Peyer's patch (tissue), 4 donors: ENCODE measurements around the gene PCGF2. TPM values are rescaled to one million over a fixed set of nuclear protein-coding genes. Genes with fewer than 3 reads are reported as not detected.

Experiments used
- DNase-seq, 3 donors: peaks; one replicate each; pipeline ENCODE4 v3.0.0-alpha.2; 2017 to 2019
- H3K27ac ChIP-seq, 4 donors: fragments of 200-600 bp; sonication (generic); one replicate each; pipeline ENCODE4 v1.5.1; 2016 to 2019
- H3K27me3 ChIP-seq, 2 donors: fragments of 200-600 bp; sonication (generic); one replicate each; pipeline ENCODE4 v1.5.1; 2019
- H3K36me3 ChIP-seq, 3 donors: fragments of 200-600 bp; sonication (generic); one replicate each; pipeline ENCODE4 v1.5.1; 2016 to 2019
- H3K4me1 ChIP-seq, 4 donors: fragments of 200-600 bp; sonication (generic); one replicate each; pipeline ENCODE4 v1.5.1; 2016 to 2019
- H3K4me3 ChIP-seq, 4 donors: fragments of 200-600 bp; sonication (generic); 1 replicate in 3 of 4; 2 replicates in 1 of 4; pipeline ENCODE4 v1.5.1; 2016 to 2019; ENCODE audit warnings: mild to moderate bottlenecking in 1 of 4
- H3K9me3 ChIP-seq, 4 donors: fragments of 200-600 bp; sonication (generic); one replicate each; pipeline ENCODE4 v1.5.1; 2016 to 2019; ENCODE audit warnings: mild to moderate bottlenecking in 1 of 4
- POLR2A ChIP-seq, 2 donors: fragments of 450-650 bp; IDR thresholded peaks; one replicate each; pipeline ENCODE4 v1.5.1; 2017; ENCODE audit warnings: antibody characterized with exemption in 2 of 2, mild to moderate bottlenecking in 2 of 2, moderate library complexity in 2 of 2
- total RNA-seq, 4 donors: library from RNA; depleted of rRNA; stranded (reverse); fragments of >200 nt; gene quantifications; one replicate each; pipeline ENCODE4 v1.1.0, GENCODE V29; 2016
- TF ChIP-seq, protein P1 (sequence below), 6 experiments: fragments of 450-650 bp in 4 of 6; fragments of 200-600 bp in 2 of 6; sonication (generic) in 1 of 6; IDR thresholded peaks; one replicate each; pipeline ENCODE4 v1.5.1; 2017 to 2019; ENCODE audit warnings: antibody characterized with exemption in 6 of 6, mild to moderate bottlenecking in 3 of 6, moderate library complexity in 1 of 6

PCGF2 gene
- total RNA-seq, 4 donors from 2014 or later, result 8.3 to 41.9 (median 14.5) TPM

- no peaks in the 10 kb centered on the region for H3K9me3 ChIP-seq
- H3K36me3 ChIP-seq, result peaks cover 0 to 99% (median 0%) of the 10 kb centered on the region in 3 donors
- H3K27me3 ChIP-seq, result no peaks in the 10 kb centered on the region
- no peak for DNase-seq
- no peaks in the 10 kb centered on the region for H3K4me1 ChIP-seq
- H3K4me3 ChIP-seq, result no peak overlapping the region
- TF ChIP-seq, protein P1, sequence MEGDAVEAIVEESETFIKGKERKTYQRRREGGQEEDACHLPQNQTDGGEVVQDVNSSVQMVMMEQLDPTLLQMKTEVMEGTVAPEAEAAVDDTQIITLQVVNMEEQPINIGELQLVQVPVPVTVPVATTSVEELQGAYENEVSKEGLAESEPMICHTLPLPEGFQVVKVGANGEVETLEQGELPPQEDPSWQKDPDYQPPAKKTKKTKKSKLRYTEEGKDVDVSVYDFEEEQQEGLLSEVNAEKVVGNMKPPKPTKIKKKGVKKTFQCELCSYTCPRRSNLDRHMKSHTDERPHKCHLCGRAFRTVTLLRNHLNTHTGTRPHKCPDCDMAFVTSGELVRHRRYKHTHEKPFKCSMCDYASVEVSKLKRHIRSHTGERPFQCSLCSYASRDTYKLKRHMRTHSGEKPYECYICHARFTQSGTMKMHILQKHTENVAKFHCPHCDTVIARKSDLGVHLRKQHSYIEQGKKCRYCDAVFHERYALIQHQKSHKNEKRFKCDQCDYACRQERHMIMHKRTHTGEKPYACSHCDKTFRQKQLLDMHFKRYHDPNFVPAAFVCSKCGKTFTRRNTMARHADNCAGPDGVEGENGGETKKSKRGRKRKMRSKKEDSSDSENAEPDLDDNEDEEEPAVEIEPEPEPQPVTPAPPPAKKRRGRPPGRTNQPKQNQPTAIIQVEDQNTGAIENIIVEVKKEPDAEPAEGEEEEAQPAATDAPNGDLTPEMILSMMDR (IDR thresholded peaks at IDR 0.05), result no peak
- TF ChIP-seq POLR2A (IDR thresholded peaks at IDR 0.05), result no peak
- H3K27ac ChIP-seq, result no peak overlapping the region
Measured at GRCh38 chr17:38779965-38780752, 32.0 kb upstream of the PCGF2 start.

DNA sequence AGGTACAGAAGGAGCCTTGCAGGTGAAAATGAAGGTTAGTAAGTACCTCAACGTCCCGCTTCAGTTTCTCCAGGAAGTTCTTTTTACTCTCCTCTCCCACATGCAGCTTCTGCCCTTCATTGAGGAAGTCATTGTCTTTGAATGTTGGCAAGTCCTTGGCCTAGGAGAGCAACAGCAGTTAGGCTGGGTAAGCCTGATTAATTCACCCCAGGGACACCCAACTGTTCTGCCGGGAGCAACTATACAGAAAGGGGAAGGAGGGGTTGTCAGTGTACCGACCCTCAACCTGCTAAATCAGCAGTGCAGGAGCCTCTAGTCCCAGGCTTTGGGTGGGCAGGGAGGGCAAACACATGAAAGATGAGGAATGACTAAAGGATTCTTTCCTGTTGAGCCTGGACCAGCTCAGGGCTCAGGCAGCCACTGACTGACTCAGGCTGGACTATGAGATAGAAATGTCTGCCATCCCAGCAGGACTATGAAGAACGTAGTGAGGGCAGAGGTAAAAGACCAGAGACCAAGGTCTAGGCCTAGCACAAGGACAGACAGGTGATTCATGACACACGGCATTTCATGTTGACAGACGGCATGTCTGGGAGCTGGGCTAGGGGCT lies 29.6 kb upstream of the PCGF2 start:
- TF ChIP-seq POLR2A (IDR thresholded peaks at IDR 0.05), result no peak
- TF ChIP-seq, protein P1 (IDR thresholded peaks at IDR 0.05), result no peak
- Histone ChIP-seq H3K4me3 (no peak overlapping the region), H3K27ac (no peak overlapping the region), H3K4me1 (no peaks in the 10 kb centered on the region), H3K36me3 (peaks cover 0 to 100% (median 0%) of the 10 kb centered on the region in 3 donors), H3K27me3 (no peaks in the 10 kb centered on the region), H3K9me3 (no peaks in the 10 kb centered on the region)
- DNase-seq, result no peak

DNA sequence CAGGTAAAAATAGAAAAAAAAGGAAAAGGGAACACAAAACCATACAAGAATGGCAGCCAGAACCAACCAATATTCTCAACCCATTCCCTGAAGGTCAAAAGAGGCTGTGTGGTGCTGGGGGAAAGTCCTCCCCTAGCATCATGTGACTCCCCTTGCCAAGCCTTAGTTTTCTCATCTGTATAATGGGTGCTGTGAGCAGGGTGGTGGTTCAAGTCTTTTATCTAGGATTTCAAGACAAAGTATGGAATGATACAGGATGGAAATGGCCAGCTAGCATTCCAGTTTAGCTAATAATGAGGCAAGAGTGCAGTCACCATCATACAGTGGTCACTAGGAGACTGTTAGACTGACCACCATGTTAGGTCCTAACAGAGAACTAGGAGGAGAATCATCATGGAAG lies 25.1 kb upstream of the PCGF2 start:
- no peak for DNase-seq
- Histone ChIP-seq H3K27ac (no peak overlapping the region), H3K4me3 (no peak overlapping the region), H3K36me3 (peaks cover 0 to 94% (median 0%) of the 10 kb centered on the region in 3 donors), H3K4me1 (no peaks in the 10 kb centered on the region), H3K27me3 (no peaks in the 10 kb centered on the region), H3K9me3 (no peaks in the 10 kb centered on the region)
- no peak for TF ChIP-seq POLR2A (IDR thresholded peaks at IDR 0.05)
- TF ChIP-seq, protein P1 (IDR thresholded peaks at IDR 0.05), result no peak

GRCh38 chr17:38768417-38768816 lies 20.3 kb upstream of the PCGF2 start:
- peaks cover 0 to 91% (median 0%) of the 10 kb centered on the region in 3 donors for H3K36me3 ChIP-seq

GRCh38 chr17:38766341-38766740 lies 18.2 kb upstream of the PCGF2 start:
- TF ChIP-seq POLR2A (IDR thresholded peaks at IDR 0.05), result no peak
- TF ChIP-seq, protein P1 (IDR thresholded peaks at IDR 0.05), result no peak
- Histone ChIP-seq H3K4me3 (no peak overlapping the region), H3K36me3 (peaks cover 0 to 90% (median 0%) of the 10 kb centered on the region in 3 donors), H3K27me3 (no peaks in the 10 kb centered on the region), H3K27ac (no peak overlapping the region), H3K4me1 (no peaks in the 10 kb centered on the region), H3K9me3 (no peaks in the 10 kb centered on the region)
- DNase-seq, result no peak

More at GRCh38 chr17:38768417-38768816, 20.3 kb upstream of the PCGF2 start:
- H3K27me3 ChIP-seq, result no peaks in the 10 kb centered on the region
- H3K27ac ChIP-seq, result no peak overlapping the region
- no peaks in the 10 kb centered on the region for H3K4me1 ChIP-seq
- no peaks in the 10 kb centered on the region for H3K9me3 ChIP-seq
- TF ChIP-seq, protein P1 (IDR thresholded peaks at IDR 0.05), result no peak
- TF ChIP-seq POLR2A (IDR thresholded peaks at IDR 0.05), result no peak
- no peak overlapping the region for H3K4me3 ChIP-seq
- no peak for DNase-seq
